Hematopoietic multipotent progenitor cell treated with erythropoietin and hydrocortisone succinate and interleukin-3 and kit ligand, for 15 days (in vitro differentiated cells): ENCODE measurements around the gene DZIP1L.

Experiments used
- DNase-seq: peaks from one replicate; pipeline ENCODE4 v3.0.0-alpha.2; 2015; ENCODE audit warnings: low spot score

DZIP1L gene

DNA sequence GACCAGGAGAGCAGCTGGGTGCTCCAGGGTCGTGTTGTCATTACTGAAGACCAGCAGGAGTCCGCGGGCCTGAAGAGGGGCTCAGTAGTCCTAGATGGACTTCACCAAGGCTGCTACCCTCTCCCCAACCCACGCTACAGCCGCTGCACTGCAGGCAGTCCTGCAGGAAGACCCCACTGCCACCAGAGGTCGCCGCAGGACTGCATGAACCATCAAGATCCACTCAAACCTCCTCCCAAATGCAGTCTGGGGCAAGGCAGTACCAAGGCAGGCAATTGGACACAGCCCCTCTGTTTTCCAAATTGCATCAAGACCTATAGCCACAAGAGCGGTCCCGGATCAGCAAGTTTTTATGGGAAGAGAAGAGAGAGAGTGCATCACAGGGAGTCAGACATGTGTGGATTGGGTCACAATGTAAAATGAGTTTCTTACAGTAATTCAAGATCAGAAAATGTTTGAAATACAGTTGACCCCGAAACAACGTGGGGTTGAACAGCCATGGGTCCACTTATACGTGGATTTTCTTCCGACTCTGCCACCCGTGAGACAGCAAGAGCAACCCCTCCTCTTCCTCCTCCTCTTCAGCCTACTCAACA, 46.7 kb downstream of the DZIP1L start:
- peak; percentile 64 for DNase-seq

- no peak for DNase-seq
Measured at GRCh38 chr3:138068046-138068445, 47.4 kb downstream of the DZIP1L start.

DNA sequence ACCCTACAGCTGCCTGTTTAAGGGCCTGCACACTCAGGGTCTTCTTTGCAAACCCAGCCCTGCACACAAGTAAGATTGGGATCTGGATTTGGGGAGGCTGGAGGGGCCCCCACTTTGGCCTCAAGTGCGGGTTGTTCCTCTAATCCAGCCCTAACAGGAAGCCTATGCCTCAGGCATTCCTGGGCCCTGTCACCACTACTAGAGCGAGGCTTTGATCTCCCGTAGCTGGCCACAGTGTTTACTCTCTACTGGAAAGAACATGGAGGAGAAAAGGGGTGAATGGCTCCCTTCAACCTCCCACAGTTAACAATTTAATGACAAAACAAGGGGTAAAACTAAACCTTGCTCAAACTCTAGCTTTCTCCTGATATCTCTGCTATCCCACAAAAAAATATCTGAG, 48.4 kb downstream of the DZIP1L start:
- no peak for DNase-seq

DNA sequence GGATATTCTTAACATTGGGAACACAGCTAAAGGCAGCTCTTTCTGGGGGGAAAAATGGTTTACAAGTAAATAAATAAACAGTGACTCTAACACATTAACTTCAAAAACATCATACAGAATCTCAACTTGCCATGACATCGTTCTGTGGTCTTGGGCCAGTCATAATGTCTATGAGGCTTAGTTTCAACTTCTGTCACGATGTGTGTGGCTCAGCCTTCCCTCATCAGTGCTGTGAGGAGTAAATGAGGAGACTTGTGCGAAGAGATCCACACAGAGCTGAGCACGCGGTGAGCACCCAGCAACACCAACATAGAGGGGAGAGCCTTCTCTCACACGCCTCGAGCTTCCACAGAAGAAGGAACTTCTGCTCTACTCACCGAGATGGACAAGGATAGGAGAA, 49.0 kb downstream of the DZIP1L start:
- DNase-seq, result no peak

- DNase-seq, result no peak
Measured at GRCh38 chr3:138065949-138066348, 49.5 kb downstream of the DZIP1L start.

GRCh38 chr3:138063416-138063815, 52.0 kb downstream of the DZIP1L start:
- no peak for DNase-seq

DNA sequence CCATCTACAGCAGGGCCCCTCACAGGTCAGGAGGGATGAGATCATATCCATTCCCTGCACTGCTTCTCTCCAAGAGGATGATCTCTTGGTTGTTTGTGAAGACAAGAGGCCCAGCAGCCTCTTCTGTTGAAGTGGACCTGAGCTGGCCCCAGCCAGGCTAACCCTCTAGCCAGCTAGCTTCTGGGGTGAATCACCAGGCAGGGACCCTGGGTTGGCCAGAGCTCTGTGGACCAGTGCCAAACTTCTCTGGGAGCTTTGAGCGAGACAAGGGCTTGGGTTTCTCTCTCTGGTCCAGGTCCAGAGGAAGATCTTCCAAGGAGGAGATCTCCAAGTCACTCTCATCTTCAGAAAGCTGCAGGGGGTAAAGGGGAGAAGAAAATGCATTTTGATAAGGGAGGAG, 52.8 kb downstream of the DZIP1L start:
- DNase-seq, result no peak

GRCh38 chr3:138062037-138062436, 53.4 kb downstream of the DZIP1L start:
- DNase-seq, result no peak

DNA sequence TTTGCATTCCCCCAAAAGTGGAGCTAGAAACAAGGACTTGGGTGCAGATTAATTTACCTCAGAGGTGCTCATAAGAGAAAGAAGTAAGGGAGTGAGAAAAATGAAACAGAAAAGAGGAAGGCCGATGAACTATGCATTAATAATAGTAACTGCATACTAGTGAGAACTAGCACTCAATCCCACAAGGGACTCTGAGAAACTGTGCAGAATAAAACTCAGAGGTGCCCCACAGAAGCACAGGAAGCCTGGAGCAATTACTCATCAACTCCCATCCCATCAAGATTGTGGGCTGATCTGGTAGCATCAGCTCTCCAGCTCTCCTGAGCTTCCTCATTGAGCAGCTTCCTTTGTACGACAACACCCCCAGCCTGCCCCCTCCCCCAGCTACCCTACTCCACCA, 54.6 kb downstream of the DZIP1L start:
- no peak for DNase-seq

DNA sequence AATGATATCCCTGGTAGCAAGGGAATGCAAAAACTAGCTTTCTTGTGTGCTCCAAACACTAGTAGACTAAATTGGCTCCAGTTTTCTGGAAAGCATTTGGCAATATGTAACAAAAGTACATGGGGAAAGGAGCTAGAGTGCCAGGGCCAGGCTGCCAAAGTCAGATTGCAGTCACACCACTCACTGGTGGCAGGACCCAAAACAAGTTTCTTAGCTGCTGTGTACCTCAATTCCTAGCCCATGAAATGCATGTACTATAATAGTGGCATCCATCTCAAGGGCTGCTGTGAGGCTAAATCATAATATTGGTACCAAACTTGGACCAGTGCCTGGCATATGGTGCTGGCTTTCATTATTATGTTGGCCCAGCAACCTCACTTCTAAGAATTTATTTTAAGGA, 56.1 kb downstream of the DZIP1L start:
- no peak for DNase-seq

DNA sequence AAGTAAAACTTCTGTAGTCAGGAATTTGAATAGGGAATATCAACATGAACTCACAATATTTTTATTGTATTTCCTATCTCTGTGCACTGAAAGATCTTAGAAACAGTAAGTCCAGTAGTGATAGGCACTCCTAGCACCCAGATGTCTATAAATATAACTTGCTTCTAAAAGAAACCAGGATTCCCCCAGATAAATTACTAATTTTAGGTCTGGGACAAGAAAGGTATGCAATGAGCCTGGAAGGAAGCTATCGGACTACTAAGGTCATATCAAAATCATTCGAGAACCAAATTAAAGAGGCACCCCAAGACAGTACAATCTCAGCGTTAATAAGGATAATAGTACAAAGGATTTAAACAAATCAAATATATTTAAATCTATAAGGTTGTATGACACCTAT, 58.0 kb downstream of the DZIP1L start:
- DNase-seq, result no peak

- DNase-seq, result no peak
Measured at GRCh38 chr3:138054057-138054456, 61.4 kb downstream of the DZIP1L start.

- DNase-seq, result no peak
Measured at GRCh38 chr3:138051947-138052802, 63.2 kb downstream of the DZIP1L start.

DNA sequence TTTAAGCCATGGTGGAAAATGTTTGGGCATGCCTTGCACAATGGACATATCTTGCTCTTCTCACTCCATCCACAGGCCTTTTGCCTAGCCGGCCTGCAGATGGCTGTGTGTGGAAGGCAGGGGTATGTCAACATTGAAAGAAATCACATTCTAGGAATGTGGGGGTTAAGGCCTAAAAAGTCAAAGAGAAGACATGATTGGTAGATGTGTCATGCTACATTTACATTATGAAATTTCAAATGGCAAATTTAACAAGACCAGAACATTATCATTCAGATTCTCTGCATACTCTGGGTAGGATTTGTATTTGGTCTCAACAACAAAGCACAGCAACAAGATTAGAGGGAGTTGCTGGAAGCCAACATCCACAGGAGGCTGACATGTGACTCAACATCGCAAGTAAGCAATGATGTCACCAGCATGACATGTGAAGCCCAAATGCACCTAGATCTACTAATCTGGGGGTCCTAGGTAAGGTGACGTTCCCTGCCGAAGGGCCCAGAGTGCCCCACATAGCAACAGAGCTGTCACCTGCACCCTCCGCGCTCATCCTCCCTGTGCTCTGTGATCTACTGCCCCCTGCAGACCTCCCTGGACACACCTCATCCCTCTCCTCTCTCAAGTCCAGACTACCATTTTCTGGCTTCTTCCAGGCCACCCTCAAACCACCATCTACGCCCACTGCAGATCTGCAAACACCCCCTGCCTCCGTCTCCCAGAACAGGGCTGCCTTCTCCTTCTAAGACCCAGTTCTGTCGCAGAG, 66.1 kb downstream of the DZIP1L start:
- DNase-seq, result no peak

DNA sequence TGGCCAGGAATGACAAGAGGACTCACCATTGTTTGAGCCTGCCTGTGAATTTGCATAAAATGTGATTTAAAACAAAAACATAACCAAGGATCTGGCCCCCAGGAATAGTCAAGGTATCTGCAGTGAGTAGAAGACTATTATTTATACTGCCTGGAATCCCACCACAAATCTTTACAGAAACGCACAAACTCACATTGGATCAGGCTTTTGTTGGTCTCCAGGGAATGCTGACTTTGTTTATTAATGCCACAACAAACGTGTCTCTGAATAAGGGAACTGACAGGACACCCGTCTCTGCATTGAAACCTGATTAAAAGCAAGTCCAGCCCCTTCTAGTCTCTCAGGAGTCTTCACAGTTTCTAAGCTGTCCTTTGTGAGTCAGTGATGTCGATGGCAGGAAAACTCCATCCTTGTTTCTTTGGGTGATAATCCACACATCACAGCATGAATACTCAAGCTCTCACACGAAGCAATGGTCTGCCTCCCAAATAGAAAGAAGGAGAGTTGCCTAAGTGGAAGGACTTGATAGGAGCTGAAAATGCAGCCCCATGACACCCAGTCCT, 67.7 kb downstream of the DZIP1L start:
- DNase-seq, result no peak

- no peak for DNase-seq
Measured at GRCh38 chr3:138046955-138047354, 68.5 kb downstream of the DZIP1L start.

GRCh38 chr3:138046085-138046484, 69.3 kb downstream of the DZIP1L start:
- no peak for DNase-seq

DNA sequence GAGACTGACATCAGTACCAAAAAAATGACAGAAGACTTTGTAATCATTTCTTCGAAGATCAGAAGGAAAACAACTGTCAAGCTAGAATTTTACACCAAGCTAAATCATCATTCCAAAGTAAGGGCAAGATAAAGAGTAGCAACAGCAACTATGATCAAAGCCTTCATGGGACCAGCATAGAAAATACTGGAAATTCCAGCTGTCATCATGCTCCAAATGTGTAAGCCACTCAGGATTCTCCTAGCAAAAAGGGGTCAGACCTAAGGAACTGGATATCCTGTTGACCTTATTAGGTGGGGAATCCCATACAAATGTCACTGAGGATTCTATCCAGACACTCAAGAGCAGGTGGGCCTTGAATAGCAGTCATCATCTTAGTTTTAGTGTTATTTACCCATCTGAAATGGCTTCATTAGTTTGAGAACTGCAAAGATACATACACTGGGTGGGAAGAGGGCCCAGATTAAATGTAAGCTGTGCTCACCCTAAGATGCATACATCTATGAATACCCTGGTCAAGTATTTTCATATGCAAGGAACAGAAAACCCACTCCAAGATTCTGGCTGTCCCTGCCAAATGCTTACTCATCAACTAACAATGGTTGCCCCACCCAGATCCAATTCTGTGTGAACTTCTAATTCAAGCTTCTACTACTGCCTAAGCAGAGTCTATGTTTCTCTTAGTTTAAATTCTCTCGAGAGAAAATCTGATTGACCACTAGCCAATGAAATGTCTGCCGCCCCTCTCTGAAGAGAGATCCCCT, 72.0 kb downstream of the DZIP1L start:
- DNase-seq, result no peak

DNA sequence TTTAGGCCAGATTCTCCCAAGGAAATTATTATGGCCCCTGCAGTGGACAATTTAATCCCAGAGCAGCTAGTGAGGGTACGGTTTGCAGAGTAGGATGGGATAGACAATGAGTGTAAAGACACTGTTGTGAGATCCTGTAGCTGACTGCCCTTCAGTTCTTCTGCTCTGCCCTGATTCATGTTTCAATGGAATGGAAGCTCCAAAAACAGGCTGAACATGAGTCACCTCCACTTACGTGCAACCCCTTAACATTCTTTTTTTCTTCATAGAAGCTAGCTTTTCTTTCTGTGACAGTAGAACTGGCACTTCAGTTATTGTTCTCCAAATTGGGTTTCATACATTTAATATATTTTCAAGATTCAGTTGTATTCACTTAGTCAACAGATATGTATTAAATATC, 73.4 kb downstream of the DZIP1L start:
- DNase-seq, result no peak

DNA sequence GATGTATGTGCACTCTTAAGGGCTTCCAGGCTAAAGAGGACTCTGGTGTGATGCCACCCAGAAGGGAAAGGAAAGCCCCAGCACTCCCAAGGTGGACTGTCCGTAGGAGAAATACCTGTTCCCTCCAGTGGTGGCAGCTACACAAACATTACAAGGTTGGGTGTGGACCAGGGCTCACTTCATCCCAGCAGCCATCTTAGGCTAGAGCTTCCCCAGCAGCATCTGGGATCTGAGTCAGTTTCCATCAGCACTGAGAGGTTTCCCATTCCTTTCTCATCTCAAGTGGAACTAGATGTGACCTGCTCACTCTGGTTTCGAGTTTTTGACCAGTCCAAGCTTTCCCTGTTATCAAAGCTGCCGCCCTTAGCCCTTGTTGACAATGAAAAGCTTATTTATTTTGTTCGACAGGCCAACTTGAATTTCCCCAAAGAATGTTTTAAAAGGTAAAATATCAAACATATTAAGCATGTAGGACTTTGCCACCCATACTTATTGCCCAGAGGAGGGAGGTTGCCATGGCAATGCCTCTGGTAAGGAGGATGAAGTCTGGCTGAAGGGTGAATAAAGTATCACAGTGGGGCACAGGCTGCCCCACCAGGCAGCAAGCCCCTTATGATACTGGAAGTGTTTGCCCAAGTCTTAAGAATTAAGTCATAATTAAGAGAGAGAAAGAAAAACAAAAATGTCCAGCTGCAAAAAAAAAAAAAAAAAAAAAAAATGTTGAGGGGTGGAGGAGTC, 76.5 kb downstream of the DZIP1L start:
- DNase-seq, result no peak

GRCh38 chr3:138036572-138036971, 78.8 kb downstream of the DZIP1L start:
- DNase-seq, result no peak
